Measurements from ENCODE around the gene IL22RA2.

DNA sequence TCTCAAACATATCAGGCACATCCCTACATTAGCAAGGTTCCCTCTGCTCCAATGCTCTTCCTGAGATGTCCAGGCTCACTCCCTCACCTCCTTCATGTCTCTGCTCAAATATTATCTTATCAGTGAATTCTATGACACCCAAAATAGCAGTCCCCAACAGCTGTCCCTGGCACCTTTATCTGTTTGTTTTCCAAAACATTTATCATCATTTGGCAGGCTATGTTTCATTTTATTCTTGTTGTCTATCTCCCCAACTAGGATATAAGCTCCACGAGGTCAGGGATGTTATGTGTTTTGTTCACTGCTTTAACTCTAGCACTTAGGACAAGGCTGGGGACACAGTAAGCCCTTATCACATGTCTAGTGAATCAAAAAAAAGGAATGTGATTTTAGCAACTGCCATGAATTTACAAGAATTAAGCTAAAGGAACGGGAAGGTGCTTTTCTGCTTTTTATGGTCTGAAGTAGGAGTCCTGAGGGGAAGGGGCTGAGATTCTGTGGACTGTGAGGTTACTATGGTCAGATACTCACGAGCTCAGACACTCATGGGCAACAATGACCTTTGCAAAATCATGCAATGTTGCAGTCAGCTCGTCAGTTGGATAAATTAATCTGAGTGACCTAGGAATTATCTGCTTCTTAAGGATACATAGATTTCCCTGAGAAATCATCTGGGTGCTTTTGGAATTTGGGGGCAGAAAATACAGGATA is 1.9 kb upstream of the IL22RA2 start:
- TF ChIP-seq, protein P1, sequence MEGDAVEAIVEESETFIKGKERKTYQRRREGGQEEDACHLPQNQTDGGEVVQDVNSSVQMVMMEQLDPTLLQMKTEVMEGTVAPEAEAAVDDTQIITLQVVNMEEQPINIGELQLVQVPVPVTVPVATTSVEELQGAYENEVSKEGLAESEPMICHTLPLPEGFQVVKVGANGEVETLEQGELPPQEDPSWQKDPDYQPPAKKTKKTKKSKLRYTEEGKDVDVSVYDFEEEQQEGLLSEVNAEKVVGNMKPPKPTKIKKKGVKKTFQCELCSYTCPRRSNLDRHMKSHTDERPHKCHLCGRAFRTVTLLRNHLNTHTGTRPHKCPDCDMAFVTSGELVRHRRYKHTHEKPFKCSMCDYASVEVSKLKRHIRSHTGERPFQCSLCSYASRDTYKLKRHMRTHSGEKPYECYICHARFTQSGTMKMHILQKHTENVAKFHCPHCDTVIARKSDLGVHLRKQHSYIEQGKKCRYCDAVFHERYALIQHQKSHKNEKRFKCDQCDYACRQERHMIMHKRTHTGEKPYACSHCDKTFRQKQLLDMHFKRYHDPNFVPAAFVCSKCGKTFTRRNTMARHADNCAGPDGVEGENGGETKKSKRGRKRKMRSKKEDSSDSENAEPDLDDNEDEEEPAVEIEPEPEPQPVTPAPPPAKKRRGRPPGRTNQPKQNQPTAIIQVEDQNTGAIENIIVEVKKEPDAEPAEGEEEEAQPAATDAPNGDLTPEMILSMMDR (tag by site-specific recombination; IDR thresholded peaks at IDR 0.05), result no peak
- no peak for TF ChIP-seq SP2 (tag by site-specific recombination; IDR thresholded peaks at IDR 0.05)
- TF ChIP-seq TCF7L2 (IDR thresholded peaks at IDR 0.05; ENCODE audit: borderline replicate concordance, low read depth, low read length), result no peak
- TF ChIP-seq ZNF785 (tag by site-specific recombination; IDR thresholded peaks at IDR 0.05), result no peak
- no peak for TF ChIP-seq ZNF223 (tag by site-specific recombination; IDR thresholded peaks at IDR 0.05)
- no peak for TF ChIP-seq BCL11A (tag by site-specific recombination; IDR thresholded peaks at IDR 0.05; ENCODE audit: low read depth)
- TF ChIP-seq, protein P2, sequence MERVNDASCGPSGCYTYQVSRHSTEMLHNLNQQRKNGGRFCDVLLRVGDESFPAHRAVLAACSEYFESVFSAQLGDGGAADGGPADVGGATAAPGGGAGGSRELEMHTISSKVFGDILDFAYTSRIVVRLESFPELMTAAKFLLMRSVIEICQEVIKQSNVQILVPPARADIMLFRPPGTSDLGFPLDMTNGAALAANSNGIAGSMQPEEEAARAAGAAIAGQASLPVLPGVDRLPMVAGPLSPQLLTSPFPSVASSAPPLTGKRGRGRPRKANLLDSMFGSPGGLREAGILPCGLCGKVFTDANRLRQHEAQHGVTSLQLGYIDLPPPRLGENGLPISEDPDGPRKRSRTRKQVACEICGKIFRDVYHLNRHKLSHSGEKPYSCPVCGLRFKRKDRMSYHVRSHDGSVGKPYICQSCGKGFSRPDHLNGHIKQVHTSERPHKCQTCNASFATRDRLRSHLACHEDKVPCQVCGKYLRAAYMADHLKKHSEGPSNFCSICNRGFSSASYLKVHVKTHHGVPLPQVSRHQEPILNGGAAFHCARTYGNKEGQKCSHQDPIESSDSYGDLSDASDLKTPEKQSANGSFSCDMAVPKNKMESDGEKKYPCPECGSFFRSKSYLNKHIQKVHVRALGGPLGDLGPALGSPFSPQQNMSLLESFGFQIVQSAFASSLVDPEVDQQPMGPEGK (tag by site-specific recombination; IDR thresholded peaks at IDR 0.05), result no peak
- no peak for TF ChIP-seq GLI4 (tag by site-specific recombination; IDR thresholded peaks at IDR 0.05)
- no peak for TF ChIP-seq ZNF510 (tag by site-specific recombination; IDR thresholded peaks at IDR 0.05; ENCODE audit: insufficient replicate concordance)
